HCT116 (cell line): Measurements from ENCODE around the gene MYO7A. TPM values are rescaled to one million over a fixed set of nuclear protein-coding genes. Genes with fewer than 3 reads are reported as not detected.

Source experiments
- ATAC-seq: fragments of 200-7000 bp; cut with Tn5 transposase; 2 replicates; pipeline ENCODE4 v1.9.1; 2020; ENCODE audit warnings: mild to moderate bottlenecking, moderate library complexity
- BruUV-seq: library from RNA; stranded (reverse); fragments of 400-500 nt; replicated peaks from 2 replicates; lab custom pipeline; 2021; lab: Mats Ljungman, UMichigan
- CTCF ChIA-PET: fragments of 300-600 bp; sonication (Branson Sonifier 250); formaldehyde crosslinking; loops from one replicate; lab custom pipeline; 2021; ENCODE audit warnings: antibody characterized with exemption; lab: Charles Lee
- POLR2A ChIA-PET: fragments of 300-600, 350-600 bp; sonication (Branson Sonifier 250); formaldehyde crosslinking; loops from one replicate; lab custom pipeline; 2021; ENCODE audit warnings: antibody characterized with exemption; lab: Charles Lee
- RAD21 ChIA-PET, 2 experiments: fragments of 300-600 bp; sonication (Branson Sonifier 250); formaldehyde crosslinking; loops; one replicate each; lab custom pipeline; 2023; ENCODE audit warnings: low total read pairs in 2 of 2; ENCODE audit not compliant: uncharacterized antibody in 2 of 2, unreplicated experiment in 2 of 2, low non-redundant PET in 1 of 2; lab: Charles Lee
- DNase-seq: peaks from one replicate; pipeline ENCODE4 v3.0.0-alpha.2; 2010; ENCODE audit warnings: low read depth, low spot score
- H2AFZ ChIP-seq: fragments of 200-600 bp; shearing (Covaris generic), sonication (generic); 2 replicates; pipeline ENCODE4 v1.6.1; 2017; ENCODE audit warnings: low read depth, mixed run types, mixed read lengths, antibody characterized with exemption, low read length; ENCODE audit not compliant: poor library complexity, severe bottlenecking
- H3K27ac ChIP-seq: 2 replicates; pipeline ENCODE4 v1.5.1; 2012; ENCODE audit warnings: low read depth, low read length
- H3K27me3 ChIP-seq: fragments of 200-600 bp; sonication (generic); 2 replicates; pipeline ENCODE4 v1.6.1; 2016; ENCODE audit warnings: mixed run types, low read length, mixed read lengths; ENCODE audit not compliant: insufficient read depth
- H3K36me3 ChIP-seq, 2 experiments: fragments of 200-500 bp in 1 of 2; fragments of 200-600 bp in 1 of 2; sonication (Bioruptor generic) in 1 of 2; sonication (generic) in 1 of 2; 2 replicates each; pipeline versions ENCODE4 v1.5.1 to v1.6.1; 2014 to 2016; ENCODE audit warnings: low read length in 2 of 2, inconsistent platforms in 1 of 2, mixed read lengths in 1 of 2, mixed run types in 1 of 2; ENCODE audit not compliant: insufficient read depth in 2 of 2, control insufficient read depth in 1 of 2
- H3K4me1 ChIP-seq, 2 experiments: fragments of 200-600 bp in 1 of 2; sonication (generic) in 1 of 2; 2 replicates each; pipeline versions ENCODE4 v1.5.1 to v1.6.1; 2012 to 2017; ENCODE audit warnings: low read length in 2 of 2, inconsistent platforms in 1 of 2, mild to moderate bottlenecking in 1 of 2, mixed read lengths in 1 of 2, mixed run types in 1 of 2, moderate library complexity in 1 of 2; ENCODE audit not compliant: insufficient read depth in 2 of 2, control insufficient read depth in 1 of 2
- H3K4me2 ChIP-seq: fragments of 200-600 bp; sonication (generic); 2 replicates; pipeline ENCODE4 v1.6.1; 2017; ENCODE audit warnings: mixed run types, low read length, mixed read lengths
- H3K4me3 ChIP-seq, 2 experiments: fragments of 200-600 bp in 1 of 2; sonication (generic) in 1 of 2; replicated peaks in 1 of 2; 2 replicates each; pipeline ENCODE4 v1.5.1; 2011 to 2016; ENCODE audit warnings: low read length in 2 of 2, control low read depth in 1 of 2, low read depth in 1 of 2, mild to moderate bottlenecking in 1 of 2, mixed read lengths in 1 of 2, mixed run types in 1 of 2
- H3K79me2 ChIP-seq: fragments of 200-600 bp; sonication (generic); 2 replicates; pipeline ENCODE4 v1.6.1; 2017; ENCODE audit warnings: mild to moderate bottlenecking, mixed run types, low read length, moderate library complexity, mixed read lengths; ENCODE audit not compliant: insufficient read depth
- H3K9ac ChIP-seq: fragments of 200-600 bp; sonication (generic); 2 replicates; pipeline ENCODE4 v1.6.1; 2016; ENCODE audit warnings: low read length, mixed read lengths
- H3K9me2 ChIP-seq: fragments of 200-600 bp; sonication (generic), shearing (Covaris generic); 2 replicates; pipeline ENCODE4 v1.6.1; 2017; ENCODE audit warnings: mixed run types, mild to moderate bottlenecking, moderate library complexity; ENCODE audit not compliant: insufficient read depth
- H3K9me3 ChIP-seq, 2 experiments: fragments of 200-500 bp in 1 of 2; fragments of 200-600 bp in 1 of 2; sonication (Bioruptor generic) in 1 of 2; sonication (generic) in 1 of 2; 2 replicates each; pipeline ENCODE4 v1.6.1; 2014 to 2017; ENCODE audit warnings: low read length in 2 of 2, mixed read lengths in 2 of 2, inconsistent platforms in 1 of 2, low read depth in 1 of 2, mild to moderate bottlenecking in 1 of 2, mixed run types in 1 of 2, moderate library complexity in 1 of 2; ENCODE audit not compliant: control insufficient read depth in 1 of 2, insufficient read depth in 1 of 2
- H4K20me1 ChIP-seq: fragments of 200-600 bp; sonication (generic), shearing (Covaris generic); 2 replicates; pipeline ENCODE4 v1.6.1; 2017; ENCODE audit warnings: mixed run types, mild to moderate bottlenecking, moderate library complexity; ENCODE audit not compliant: insufficient read depth
- CBX3 ChIP-seq: IDR thresholded peaks from 2 replicates; pipeline ENCODE4 v1.6.1; 2012; ENCODE audit warnings: low read depth
- CEBPB ChIP-seq: IDR thresholded peaks from 2 replicates; pipeline ENCODE4 v1.6.1; 2012; ENCODE audit warnings: low read depth
- CTCF ChIP-seq, 3 experiments: fragments of 200-600 bp in 1 of 3; sonication (generic) in 1 of 3; IDR thresholded peaks in 2 of 3; conservative IDR thresholded peaks in 1 of 3; 2 replicates each; pipeline ENCODE4 v1.5.1; 2012 to 2017; ENCODE audit warnings: low read depth in 2 of 3, low read length in 2 of 3, antibody characterized with exemption in 1 of 3, borderline replicate concordance in 1 of 3, control low read depth in 1 of 3, mild to moderate bottlenecking in 1 of 3, mixed read lengths in 1 of 3, mixed run types in 1 of 3, moderate library complexity in 1 of 3; ENCODE audit not compliant: insufficient read depth in 1 of 3
- ELF1 ChIP-seq: IDR thresholded peaks from 2 replicates; pipeline ENCODE4 v1.6.1; 2012; ENCODE audit warnings: low read depth, borderline replicate concordance
- EZH2 ChIP-seq: fragments of 200-600 bp; sonication (generic); IDR thresholded peaks from 2 replicates; pipeline ENCODE4 v1.6.1; 2017; ENCODE audit warnings: antibody characterized with exemption, mixed run types
- EZH2phosphoT487 ChIP-seq: fragments of 200-600 bp; IDR thresholded peaks from 2 replicates; pipeline ENCODE4 v1.6.1; 2018; ENCODE audit warnings: antibody characterized with exemption, borderline replicate concordance
- FOSL1 ChIP-seq: IDR thresholded peaks from 2 replicates; pipeline ENCODE4 v1.6.1; 2012; ENCODE audit warnings: low read depth
- JUND ChIP-seq: IDR thresholded peaks from 2 replicates; pipeline ENCODE4 v1.6.1; 2012
- MAX ChIP-seq: IDR thresholded peaks from 2 replicates; pipeline ENCODE4 v1.6.1; 2012
- RAD21 ChIP-seq: IDR thresholded peaks from 2 replicates; pipeline ENCODE4 v1.6.1; 2012; ENCODE audit warnings: low read depth, mild to moderate bottlenecking
- SIN3A ChIP-seq: IDR thresholded peaks from 2 replicates; pipeline ENCODE4 v1.6.1; 2012; ENCODE audit warnings: low read depth
- YY1 ChIP-seq: IDR thresholded peaks from 2 replicates; pipeline ENCODE4 v1.6.1; 2011; ENCODE audit warnings: low read length, low read depth, moderate library complexity, mild to moderate bottlenecking; ENCODE audit not compliant: insufficient replicate concordance; ENCODE audit errors: extremely low read depth
- ZNF274 ChIP-seq: fragments of 200-500 bp; sonication (Bioruptor generic); IDR thresholded peaks from 2 replicates; pipeline ENCODE4 v1.6.1; 2014; ENCODE audit warnings: mild to moderate bottlenecking, low read depth, low read length, inconsistent platforms
- intact Hi-C: fragments of 100-400 bp; cut with micrococcal nuclease; formaldehyde crosslinking; loops from 2 replicates; pipeline ENCODE4 v1.10.0; 2022
- total RNA-seq: library from RNA; stranded (reverse); gene quantifications from one replicate; pipeline ENCODE4 v1.2.1, GENCODE V29; 2021; ENCODE audit not compliant: unreplicated experiment
- TF ChIP-seq, protein P1 (sequence below): IDR thresholded peaks from 2 replicates; pipeline ENCODE4 v1.6.1; 2012
- TF ChIP-seq, protein P2 (sequence below): IDR thresholded peaks from 2 replicates; pipeline ENCODE4 v1.6.1; 2011; ENCODE audit warnings: mild to moderate bottlenecking, low read length, moderate library complexity; ENCODE audit not compliant: insufficient replicate concordance; ENCODE audit errors: extremely low read depth

Gene MYO7A
- total RNA-seq, 1 experiment from 2014 or later = 1.8 TPM

DNA sequence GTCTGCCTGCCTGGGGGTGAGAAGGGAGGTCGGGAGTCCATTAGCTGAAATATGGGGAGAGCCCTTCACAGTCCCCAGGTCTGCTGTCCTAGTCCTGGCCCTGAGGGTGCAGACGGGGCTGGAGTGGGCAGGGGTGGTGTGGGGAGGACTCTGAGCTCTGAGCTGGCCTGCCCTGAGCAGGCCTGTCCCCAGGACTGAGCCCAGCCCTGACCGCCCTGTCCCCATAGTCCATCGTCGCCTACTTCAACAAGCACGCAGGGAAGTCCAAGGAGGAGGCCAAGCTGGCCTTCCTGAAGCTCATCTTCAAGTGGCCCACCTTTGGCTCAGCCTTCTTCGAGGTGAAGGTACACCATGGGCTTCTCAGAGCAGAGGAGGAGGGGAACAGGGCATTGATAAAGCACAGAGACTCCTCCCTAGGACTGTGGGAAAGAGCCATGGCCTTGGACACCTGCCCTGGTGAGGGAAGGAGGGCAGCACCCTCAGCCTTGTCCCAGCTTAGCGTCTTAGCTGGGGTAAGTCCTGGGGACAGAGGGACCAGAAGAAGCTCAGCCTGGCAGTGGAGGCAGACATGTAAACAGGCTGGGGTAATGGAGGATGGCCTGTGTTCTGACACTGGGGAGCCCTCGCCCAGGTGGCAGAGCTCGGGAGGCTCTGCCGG, 83.7 kb downstream of the MYO7A start:
- DNase-seq = no peak
- no peaks in the 10 kb centered on the region for H3K36me3 ChIP-seq
- no peaks in the 10 kb centered on the region for H4K20me1 ChIP-seq
- RAD21 ChIA-PET = no interaction called here
- no peak overlapping the region for H3K9ac ChIP-seq
- POLR2A ChIA-PET = no interaction called here
- TF ChIP-seq ELF1 (no peak), CBX3 (no peak), EZH2phosphoT487 (no peak), MAX (no peak), FOSL1 (no peak), JUND (no peak), CEBPB (no peak), RAD21 (no peak), ZNF274 (no peak), CTCF (IDR thresholded peaks at IDR 0.05 in 2 of 3, conservative IDR thresholded peaks at IDR 0.05 in 1 of 3; ENCODE audit: borderline replicate concordance in 1 of 3, insufficient read depth in 1 of 3, low read depth in 2 of 3, low read length in 2 of 3) (no peak), EZH2 (no peak), SIN3A (no peak), YY1 (no peak)
- TF ChIP-seq, protein P1, sequence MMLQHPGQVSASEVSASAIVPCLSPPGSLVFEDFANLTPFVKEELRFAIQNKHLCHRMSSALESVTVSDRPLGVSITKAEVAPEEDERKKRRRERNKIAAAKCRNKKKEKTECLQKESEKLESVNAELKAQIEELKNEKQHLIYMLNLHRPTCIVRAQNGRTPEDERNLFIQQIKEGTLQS = no peak
- TF ChIP-seq, protein P2, sequence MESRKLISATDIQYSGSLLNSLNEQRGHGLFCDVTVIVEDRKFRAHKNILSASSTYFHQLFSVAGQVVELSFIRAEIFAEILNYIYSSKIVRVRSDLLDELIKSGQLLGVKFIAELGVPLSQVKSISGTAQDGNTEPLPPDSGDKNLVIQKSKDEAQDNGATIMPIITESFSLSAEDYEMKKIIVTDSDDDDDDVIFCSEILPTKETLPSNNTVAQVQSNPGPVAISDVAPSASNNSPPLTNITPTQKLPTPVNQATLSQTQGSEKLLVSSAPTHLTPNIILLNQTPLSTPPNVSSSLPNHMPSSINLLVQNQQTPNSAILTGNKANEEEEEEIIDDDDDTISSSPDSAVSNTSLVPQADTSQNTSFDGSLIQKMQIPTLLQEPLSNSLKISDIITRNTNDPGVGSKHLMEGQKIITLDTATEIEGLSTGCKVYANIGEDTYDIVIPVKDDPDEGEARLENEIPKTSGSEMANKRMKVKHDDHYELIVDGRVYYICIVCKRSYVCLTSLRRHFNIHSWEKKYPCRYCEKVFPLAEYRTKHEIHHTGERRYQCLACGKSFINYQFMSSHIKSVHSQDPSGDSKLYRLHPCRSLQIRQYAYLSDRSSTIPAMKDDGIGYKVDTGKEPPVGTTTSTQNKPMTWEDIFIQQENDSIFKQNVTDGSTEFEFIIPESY = no peak
- TF ChIP-seq, all 23 proteins: peak for 0
- no TSS peak for BruUV-seq
- Histone ChIP-seq H3K27ac (no peak overlapping the region), H3K27me3 (no peaks in the 10 kb centered on the region), H3K4me3 (no peak overlapping the region), H2AFZ (no peak overlapping the region), H3K9me3 (no peaks in the 10 kb centered on the region), H3K4me2 (no peak overlapping the region), H3K9me2 (no peaks in the 10 kb centered on the region), H3K79me2 (no peaks in the 10 kb centered on the region), H3K4me1 (no peaks in the 10 kb centered on the region)
- intact Hi-C loops = no loop called here
- ATAC-seq = no peak
- CTCF ChIA-PET = no interaction called here
